Gastrocnemius medialis (tissue), 4 donors: ENCODE results near the gene GPR12. TPM values are rescaled to one million over a fixed set of nuclear protein-coding genes. Genes with fewer than 3 reads are reported as not detected.

Source experiments
- ATAC-seq, 2 donors: fragments of 150-250 bp; one replicate each; pipeline ENCODE4 v1.9.1; 2016
- DNase-seq, 2 donors: peaks; one replicate each; pipeline ENCODE4 v3.0.0-alpha.2; 2019
- H3K27ac ChIP-seq, 4 donors: fragments of 200-600 bp; sonication (generic); 1 replicate in 1 of 4; 2 replicates in 3 of 4; pipeline ENCODE4 v1.5.1; 2016 to 2018; ENCODE audit warnings: mild to moderate bottlenecking in 2 of 4, moderate library complexity in 1 of 4
- H3K27me3 ChIP-seq, 3 donors: fragments of 200-600 bp; sonication (generic) in 2 of 3; 1 replicate in 1 of 3; 2 replicates in 2 of 3; pipeline versions ENCODE4 v1.5.1 to v1.6.0; 2016 to 2019; ENCODE audit warnings: mild to moderate bottlenecking in 1 of 3, moderate library complexity in 1 of 3
- H3K36me3 ChIP-seq, 2 donors: fragments of 200-600 bp; sonication (generic) in 1 of 2; one replicate each; pipeline ENCODE4 v1.5.1; 2017 to 2018
- H3K4me1 ChIP-seq, 2 donors: fragments of 200-600 bp; sonication (generic) in 1 of 2; one replicate each; pipeline ENCODE4 v1.5.1; 2016 to 2017; ENCODE audit warnings: mild to moderate bottlenecking in 2 of 2
- H3K4me3 ChIP-seq, 4 donors: fragments of 200-600 bp; sonication (generic) in 3 of 4; 1 replicate in 1 of 4; 2 replicates in 3 of 4; pipeline ENCODE4 v1.5.1; 2016 to 2019; ENCODE audit warnings: mild to moderate bottlenecking in 2 of 4
- H3K9me3 ChIP-seq, 3 donors: fragments of 200-600 bp; sonication (generic) in 2 of 3; 1 replicate in 1 of 3; 2 replicates in 2 of 3; pipeline ENCODE4 v1.5.1; 2016 to 2019
- CTCF ChIP-seq, 5 experiments: fragments of 450-650 bp in 3 of 5; fragments of 200-600 bp in 2 of 5; sonication (generic) in 2 of 5; IDR thresholded peaks in 4 of 5; conservative IDR thresholded peaks in 1 of 5; 1 replicate in 4 of 5; 2 replicates in 1 of 5; pipeline ENCODE4 v1.5.1; 2016 to 2019; ENCODE audit warnings: antibody characterized with exemption in 5 of 5, mild to moderate bottlenecking in 3 of 5, moderate library complexity in 3 of 5
- POLR2A ChIP-seq, 2 donors: fragments of 450-650 bp; IDR thresholded peaks; one replicate each; pipeline ENCODE4 v1.6.1; 2017; ENCODE audit warnings: antibody characterized with exemption in 2 of 2, mild to moderate bottlenecking in 2 of 2, moderate library complexity in 2 of 2
- in situ Hi-C, 4 donors: fragments of 200-750 bp; cut with MboI; loops; one replicate each; pipeline versions ENCODE4 v1.15.0 to v1.8.0; 2017; ENCODE audit warnings: low sequenced_read_pairs in 4 of 4
- intact Hi-C: fragments of 100-400 bp; cut with DNase I; formaldehyde crosslinking; loops from one replicate; pipeline ENCODE4 v1.15.1; 2023; ENCODE audit warnings: low total_unique reads
- total RNA-seq, 4 donors: library from RNA; depleted of rRNA; stranded (reverse); fragments of >200 nt; gene quantifications; one replicate each; pipeline versions ENCODE4 v1.1.0 to v1.2.3, GENCODE V29; 2016

Gene GPR12
- total RNA-seq, 4 donors from 2014 or later: not detected

- no peak overlapping the region for H3K4me3 ChIP-seq
- in situ Hi-C loops (loop anchor here in 1 of 4 donors (25.0 kb wide), 1 partner anchor 219 kb away; no protein-coding TSS in a partner anchor), intact Hi-C loops (no loop called here)
- no peaks in the 10 kb centered on the region for H3K27me3 ChIP-seq
- no peaks in the 10 kb centered on the region for H3K36me3 ChIP-seq
- H3K4me1 ChIP-seq: no peaks in the 10 kb centered on the region
- no peak for TF ChIP-seq CTCF (IDR thresholded peaks at IDR 0.05 in 4 of 5, conservative IDR thresholded peaks at IDR 0.05 in 1 of 5)
- no peak for TF ChIP-seq POLR2A (IDR thresholded peaks at IDR 0.05)
- no peak for ATAC-seq
- H3K9me3 ChIP-seq: no peaks in the 10 kb centered on the region
- no peak overlapping the region for H3K27ac ChIP-seq
- DNase-seq: no peak
These were observed 42.4 kb downstream of the GPR12 start for GRCh38 chr13:26718146-26718545.

GRCh38 chr13:26716984-26717383 is 43.6 kb downstream of the GPR12 start:
- in situ Hi-C loops: loop anchor here in 1 of 4 donors (25.0 kb wide), 1 partner anchor 220 kb away; no protein-coding TSS in a partner anchor
- H3K27ac ChIP-seq: no peak overlapping the region
- intact Hi-C loops: no loop called here
- no peak for ATAC-seq
- no peaks in the 10 kb centered on the region for H3K36me3 ChIP-seq
- DNase-seq: no peak
- no peaks in the 10 kb centered on the region for H3K4me1 ChIP-seq
- no peaks in the 10 kb centered on the region for H3K9me3 ChIP-seq
- TF ChIP-seq POLR2A (IDR thresholded peaks at IDR 0.05): no peak
- no peak for TF ChIP-seq CTCF (IDR thresholded peaks at IDR 0.05 in 4 of 5, conservative IDR thresholded peaks at IDR 0.05 in 1 of 5)
- no peaks in the 10 kb centered on the region for H3K27me3 ChIP-seq
- no peak overlapping the region for H3K4me3 ChIP-seq

GRCh38 chr13:26713341-26713740 is 47.2 kb downstream of the GPR12 start:
- Histone ChIP-seq H3K4me3 (no peak overlapping the region), H3K27ac (no peak overlapping the region), H3K27me3 (no peaks in the 10 kb centered on the region), H3K36me3 (no peaks in the 10 kb centered on the region), H3K4me1 (no peaks in the 10 kb centered on the region), H3K9me3 (no peaks in the 10 kb centered on the region)
- in situ Hi-C loops: loop anchor here in 1 of 4 donors (25.0 kb wide), 1 partner anchor 224 kb away; no protein-coding TSS in a partner anchor
- TF ChIP-seq CTCF (IDR thresholded peaks at IDR 0.05 in 4 of 5, conservative IDR thresholded peaks at IDR 0.05 in 1 of 5) (no peak), POLR2A (IDR thresholded peaks at IDR 0.05) (no peak)
- intact Hi-C loops: no loop called here
- ATAC-seq (no peak), DNase-seq (no peak)

GRCh38 chr13:26711211-26711610 is 49.4 kb downstream of the GPR12 start:
- no peaks in the 10 kb centered on the region for H3K27me3 ChIP-seq
- DNase-seq (no peak), ATAC-seq (no peak)
- no peak overlapping the region for H3K27ac ChIP-seq
- TF ChIP-seq POLR2A (IDR thresholded peaks at IDR 0.05): no peak
- no peak for TF ChIP-seq CTCF (IDR thresholded peaks at IDR 0.05 in 4 of 5, conservative IDR thresholded peaks at IDR 0.05 in 1 of 5)
- intact Hi-C loops: no loop called here
- no peak overlapping the region for H3K4me3 ChIP-seq
- in situ Hi-C loops: loop anchor here in 1 of 4 donors (25.0 kb wide), 1 partner anchor 226 kb away; no protein-coding TSS in a partner anchor
- no peaks in the 10 kb centered on the region for H3K4me1 ChIP-seq
- H3K9me3 ChIP-seq: no peaks in the 10 kb centered on the region
- H3K36me3 ChIP-seq: no peaks in the 10 kb centered on the region

GRCh38 chr13:26710166-26710565 is 50.4 kb downstream of the GPR12 start:
- Histone ChIP-seq H3K36me3 (no peaks in the 10 kb centered on the region), H3K27ac (no peak overlapping the region), H3K4me1 (no peaks in the 10 kb centered on the region), H3K9me3 (no peaks in the 10 kb centered on the region), H3K27me3 (no peaks in the 10 kb centered on the region), H3K4me3 (no peak overlapping the region)
- TF ChIP-seq CTCF (IDR thresholded peaks at IDR 0.05 in 4 of 5, conservative IDR thresholded peaks at IDR 0.05 in 1 of 5) (no peak), POLR2A (IDR thresholded peaks at IDR 0.05) (no peak)
- intact Hi-C loops (no loop called here), in situ Hi-C loops (loop anchor here in 1 of 4 donors (25.0 kb wide), 1 partner anchor 227 kb away; no protein-coding TSS in a partner anchor)
- ATAC-seq (no peak), DNase-seq (no peak)
